IMR-90 (cell line): ENCODE measurements around the gene ZMYND10. TPM values are rescaled to one million over a fixed set of nuclear protein-coding genes. Genes with fewer than 3 reads are reported as not detected.

Source experiments
- ATAC-seq: fragments of 200-7000 bp; cut with Tn5 transposase; 2 replicates; pipeline ENCODE4 v1.9.1; 2020; ENCODE audit warnings: low read depth, mild to moderate bottlenecking, moderate library complexity
- BruUV-seq: library from RNA; stranded (reverse); fragments of 400-500 nt; replicated peaks from 2 replicates; lab custom pipeline; 2021; lab: Mats Ljungman, UMichigan
- CTCF ChIA-PET: fragments of 300-600 bp; formaldehyde crosslinking; extraction: SDS; loops from one replicate; lab custom pipeline; 2021; ENCODE audit warnings: antibody characterized with exemption; lab: Yijun Ruan, JAX
- POLR2A ChIA-PET: fragments of 300-600 bp; sonication (Branson Sonifier 250); formaldehyde crosslinking; loops from one replicate; lab custom pipeline; 2022; ENCODE audit warnings: antibody characterized with exemption; ENCODE audit not compliant: unreplicated experiment; lab: Charles Lee
- DNase-seq: peaks from one replicate; pipeline ENCODE4 v3.0.0; 2013
- H2AFZ ChIP-seq: replicated peaks from 2 replicates; pipeline ENCODE3; 2013; ENCODE audit warnings: low read length, mild to moderate bottlenecking; ENCODE audit not compliant: poor library complexity
- H2AK5ac ChIP-seq: 2 replicates; pipeline ENCODE4 v1.6.1; 2013; ENCODE audit warnings: low read depth, low read length, inconsistent platforms
- H2AK9ac ChIP-seq: replicated peaks from 2 replicates; pipeline ENCODE3; 2013; ENCODE audit warnings: mild to moderate bottlenecking, low read depth, low read length, moderate library complexity; ENCODE audit not compliant: poor library complexity
- H2BK120ac ChIP-seq: 2 replicates; pipeline ENCODE4 v1.6.1; 2013; ENCODE audit warnings: low read depth, low read length, inconsistent platforms
- H2BK15ac ChIP-seq: 3 replicates; pipeline ENCODE4 v1.6.1; 2013; ENCODE audit warnings: low read depth, low read length, inconsistent platforms
- H2BK20ac ChIP-seq: 2 replicates; pipeline ENCODE4 v1.6.1; 2013; ENCODE audit warnings: low read depth, mild to moderate bottlenecking, inconsistent platforms, low read length, moderate library complexity
- H2BK5ac ChIP-seq: 2 replicates; pipeline ENCODE4 v1.6.1; 2013; ENCODE audit warnings: mild to moderate bottlenecking, low read depth, low read length, inconsistent platforms; ENCODE audit not compliant: poor library complexity, severe bottlenecking
- H3K14ac ChIP-seq: replicated peaks from 2 replicates; pipeline ENCODE4 v1.6.1; 2013; ENCODE audit warnings: low read depth, low read length, inconsistent platforms
- H3K18ac ChIP-seq: 2 replicates; pipeline ENCODE4 v1.6.1; 2013; ENCODE audit warnings: low read depth, low read length, control low read depth
- H3K23ac ChIP-seq: 2 replicates; pipeline ENCODE4 v1.6.1; 2013; ENCODE audit warnings: low read depth, low read length, inconsistent platforms
- H3K27ac ChIP-seq: 2 replicates; pipeline ENCODE4 v1.5.1; 2013; ENCODE audit warnings: mild to moderate bottlenecking, control low read depth, low read length; ENCODE audit not compliant: insufficient read depth
- H3K27me3 ChIP-seq: 2 replicates; pipeline ENCODE4 v1.6.1; 2013; ENCODE audit warnings: low read length; ENCODE audit not compliant: control insufficient read depth, insufficient read depth
- H3K36me3 ChIP-seq: 2 replicates; pipeline ENCODE4 v1.6.1; 2013; ENCODE audit warnings: low read length, mixed read lengths; ENCODE audit not compliant: control insufficient read depth, insufficient read depth
- H3K4ac ChIP-seq: 2 replicates; pipeline ENCODE4 v1.6.1; 2013; ENCODE audit warnings: low read depth, low read length, inconsistent platforms
- H3K4me1 ChIP-seq: 2 replicates; pipeline ENCODE4 v1.6.1; 2013; ENCODE audit warnings: low read length, mixed read lengths; ENCODE audit not compliant: control insufficient read depth, insufficient read depth
- H3K4me2 ChIP-seq: 2 replicates; pipeline ENCODE4 v1.6.1; 2013; ENCODE audit warnings: low read depth, mild to moderate bottlenecking, control low read depth, low read length, moderate library complexity
- H3K4me3 ChIP-seq: 2 replicates; pipeline ENCODE4 v1.5.1; 2013; ENCODE audit warnings: low read depth, mild to moderate bottlenecking, control low read depth, low read length, moderate library complexity; ENCODE audit not compliant: insufficient read depth
- H3K56ac ChIP-seq: 2 replicates; pipeline ENCODE4 v1.6.1; 2013; ENCODE audit warnings: low read length, inconsistent platforms; ENCODE audit not compliant: insufficient read depth; ENCODE audit errors: extremely low read depth
- H3K79me1 ChIP-seq, 2 experiments: 2 replicates each; pipeline ENCODE4 v1.6.1; 2013; ENCODE audit warnings: low read length in 2 of 2, inconsistent platforms in 1 of 2, low read depth in 1 of 2
- H3K9ac ChIP-seq: 2 replicates; pipeline ENCODE4 v1.6.1; 2013; ENCODE audit warnings: low read depth, low read length, control low read depth
- H3K9me1 ChIP-seq: 2 replicates; pipeline ENCODE4 v1.6.1; 2013; ENCODE audit warnings: low read length, inconsistent platforms; ENCODE audit not compliant: insufficient read depth
- H3K9me3 ChIP-seq: 2 replicates; pipeline ENCODE4 v1.6.1; 2013; ENCODE audit warnings: low read length; ENCODE audit not compliant: control insufficient read depth, insufficient read depth
- H4K20me1 ChIP-seq: 2 replicates; pipeline ENCODE4 v1.6.1; 2013; ENCODE audit warnings: low read length, inconsistent platforms; ENCODE audit not compliant: insufficient read depth
- H4K5ac ChIP-seq: 2 replicates; pipeline ENCODE4 v1.6.1; 2013; ENCODE audit warnings: mild to moderate bottlenecking, low read depth, low read length, control low read depth
- H4K8ac ChIP-seq, 2 experiments: 2 replicates each; pipeline ENCODE4 v1.6.1; 2013; ENCODE audit warnings: low read depth in 2 of 2, low read length in 2 of 2, control low read depth in 1 of 2, inconsistent platforms in 1 of 2
- H4K91ac ChIP-seq: 2 replicates; pipeline ENCODE4 v1.6.1; 2013; ENCODE audit warnings: low read depth, low read length, inconsistent platforms; ENCODE audit not compliant: insufficient read depth
- BHLHE40 ChIP-seq: fragments of 150-350 bp; IDR thresholded peaks from 2 replicates; pipeline ENCODE4 v1.6.1; 2016; ENCODE audit warnings: mild to moderate bottlenecking, low read depth, low read length
- CEBPB ChIP-seq: IDR thresholded peaks from 2 replicates; pipeline ENCODE4 v1.6.1; 2012; ENCODE audit warnings: low read depth, low read length, improper control_type of control experiment
- CHD1 ChIP-seq: IDR thresholded peaks from 2 replicates; pipeline ENCODE4 v1.6.1; 2012; ENCODE audit warnings: low read depth, low read length, improper control_type of control experiment
- CTCF ChIP-seq: conservative IDR thresholded peaks from 2 replicates; pipeline ENCODE4 v1.5.1; 2012; ENCODE audit warnings: mild to moderate bottlenecking, low read depth, low read length, improper control_type of control experiment
- ELK1 ChIP-seq: fragments of 150-350 bp; IDR thresholded peaks from 2 replicates; pipeline ENCODE4 v1.6.1; 2016; ENCODE audit warnings: low read depth, mild to moderate bottlenecking, low read length, moderate library complexity, borderline replicate concordance
- FOS ChIP-seq: fragments of 150-350 bp; IDR thresholded peaks from 2 replicates; pipeline ENCODE4 v1.6.1; 2016; ENCODE audit warnings: low read depth, low read length
- MAFK ChIP-seq: IDR thresholded peaks from 2 replicates; pipeline ENCODE4 v1.6.1; 2012; ENCODE audit warnings: low read depth, low read length, improper control_type of control experiment
- MAZ ChIP-seq: IDR thresholded peaks from 2 replicates; pipeline ENCODE4 v1.6.1; 2012; ENCODE audit warnings: low read depth, mild to moderate bottlenecking, low read length, improper control_type of control experiment, moderate library complexity, borderline replicate concordance
- MXI1 ChIP-seq: IDR thresholded peaks from 2 replicates; pipeline ENCODE4 v1.6.1; 2012; ENCODE audit warnings: low read depth, mild to moderate bottlenecking, low read length, moderate library complexity, borderline replicate concordance
- NFE2L2 ChIP-seq: fragments of 150-350 bp; IDR thresholded peaks from 2 replicates; pipeline ENCODE4 v1.6.1; 2016; ENCODE audit warnings: low read depth, mild to moderate bottlenecking, low read length
- POLR2A ChIP-seq: IDR thresholded peaks from 2 replicates; pipeline ENCODE4 v1.6.1; 2012; ENCODE audit warnings: mild to moderate bottlenecking, low read depth, low read length
- RAD21 ChIP-seq: IDR thresholded peaks from 2 replicates; pipeline ENCODE4 v1.6.1; 2012; ENCODE audit warnings: low read length, improper control_type of control experiment
- RCOR1 ChIP-seq: IDR thresholded peaks from 2 replicates; pipeline ENCODE4 v1.6.1; 2012; ENCODE audit warnings: mild to moderate bottlenecking, low read length, improper control_type of control experiment; ENCODE audit not compliant: insufficient replicate concordance
- RFX5 ChIP-seq: IDR thresholded peaks from 2 replicates; pipeline ENCODE4 v1.8.0; 2012; ENCODE audit warnings: low read depth, mild to moderate bottlenecking, low read length, moderate library complexity
- SMC3 ChIP-seq: fragments of 150-350 bp; IDR thresholded peaks from 2 replicates; pipeline ENCODE4 v1.6.1; 2016; ENCODE audit warnings: low read depth, mild to moderate bottlenecking, antibody characterized with exemption, low read length, moderate library complexity
- USF2 ChIP-seq: fragments of 150-350 bp; IDR thresholded peaks from 2 replicates; pipeline ENCODE4 v1.6.1; 2017; ENCODE audit warnings: mild to moderate bottlenecking, antibody characterized with exemption, low read length, low read depth
- WGBS, 2 experiments: methylation state at CpG; one replicate each; pipeline versions ENCODE4 v1.1.5 to v1.1.7; 2013; ENCODE audit warnings: missing lambda C conversion rate in 2 of 2; ENCODE audit not compliant: insufficient read length in 1 of 2; ENCODE audit errors: extremely low coverage in 2 of 2; 5-methylcytosine and 5-hydroxymethylcytosine counted together
- dilution Hi-C: fragments of 300-500 bp; cut with HindIII; formaldehyde crosslinking; loops from one replicate; pipeline ENCODE4 v1.14.3; 2018; ENCODE audit warnings: low sequenced_read_pairs; ENCODE audit not compliant: unreplicated experiment
- in situ Hi-C: fragments of 300-500 bp; cut with MboI; formaldehyde crosslinking; loops from 3 replicates; pipeline ENCODE4 v1.14.3; 2019; ENCODE audit warnings: low sequenced_read_pairs, inconsistent platforms, mixed read lengths
- intact Hi-C: fragments of 100-400 bp; cut with micrococcal nuclease; formaldehyde crosslinking; loops from 2 replicates; pipeline ENCODE4 v1.10.0; 2022
- polyA plus RNA-seq, 3 experiments: library from polyadenylated mRNA; depleted of rRNA; stranded (reverse); fragments of >200 nt; gene quantifications; 2 replicates each; pipeline ENCODE4 v1.2.3, GENCODE V29; 2012; ENCODE audit warnings: low replicate concordance in 1 of 3
- total RNA-seq: library from RNA; depleted of rRNA; stranded (reverse); fragments of >200 nt; gene quantifications from 2 replicates; pipeline ENCODE4 v1.2.3, GENCODE V29; 2012

Gene ZMYND10
- total and polyA plus RNA-seq, 2 of the 4 experiments (the other 2 are of a cell fraction), result 1.1 to 1.4 TPM

- H4K8ac ChIP-seq, result no peak overlapping the region
- no peak overlapping the region for H2AFZ ChIP-seq
- DNase-seq, result no peak
- peaks cover 29% of the 10 kb centered on the region for H3K4me1 ChIP-seq
- H3K18ac ChIP-seq, result no peak overlapping the region
- peaks cover 53% of the 10 kb centered on the region for H4K20me1 ChIP-seq
- no peak overlapping the region for H3K9ac ChIP-seq
- peak overlapping the region; percentile 3; the same call in 1 of the 2 replicates for H3K23ac ChIP-seq
- TF ChIP-seq MXI1, result no peak
- TF ChIP-seq BHLHE40, result no peak
- TF ChIP-seq RFX5, result no peak
- no peak for TF ChIP-seq NFE2L2
- no peak for TF ChIP-seq SMC3
- TF ChIP-seq ELK1, result no peak
- TF ChIP-seq FOS, result no peak
- no peak for TF ChIP-seq RAD21
- TF ChIP-seq CTCF, result no peak
- TF ChIP-seq MAZ, result no peak
- no peak for TF ChIP-seq CHD1
- TF ChIP-seq RCOR1, result no peak
- TF ChIP-seq CEBPB, result no peak
- TF ChIP-seq POLR2A, result no peak
- no peak for TF ChIP-seq MAFK
- no peak for TF ChIP-seq USF2
- no peak overlapping the region for H3K56ac ChIP-seq
- peaks cover 4 to 66% of the 10 kb centered on the region in 2 experiments for H3K79me1 ChIP-seq
- H3K9me3 ChIP-seq, result no peaks in the 10 kb centered on the region
- 88% methylated on average over 1 of the region's 5 CpGs; no CpG with 5 or more reads in 1 of the 2 experiments for WGBS, 2 experiments
- dilution Hi-C loops (no loop called here), in situ Hi-C loops (no loop called here), intact Hi-C loops (no loop called here)
- H2AK9ac ChIP-seq, result peak overlapping the region; percentile 8
- 0 out of 2 replicates have a peak overlapping the region, but pooled peaks have one; percentile 19 for H3K14ac ChIP-seq
- CTCF ChIA-PET, result interaction anchor here (0.5 kb wide), 1 partner anchor 186 kb away, joined by 3 read pairs; no protein-coding TSS in a partner anchor
- no peak overlapping the region for H2BK120ac ChIP-seq
- H4K91ac ChIP-seq, result no peak overlapping the region
- H3K27me3 ChIP-seq, result no peaks in the 10 kb centered on the region
- no TSS peak for BruUV-seq
- H4K5ac ChIP-seq, result no peak overlapping the region
- no peak overlapping the region for H2BK5ac ChIP-seq
- H3K27ac ChIP-seq, result no peak overlapping the region
- H3K36me3 ChIP-seq, result peaks cover 44% of the 10 kb centered on the region
- peaks cover 17% of the 10 kb centered on the region for H3K9me1 ChIP-seq
- no peak overlapping the region for H2AK5ac ChIP-seq
- no peak overlapping the region for H2BK15ac ChIP-seq
- POLR2A ChIA-PET, result interaction anchor here (1.0 kb wide), 1 partner anchor 212 kb away, joined by 3 read pairs; the partner anchor contains the start of gene HEMK1
- no peak overlapping the region; the same call in 1 of the 2 replicates for H3K4me3 ChIP-seq
- H3K4me2 ChIP-seq, result peak overlapping the region; percentile 94
- no peak overlapping the region for H2BK20ac ChIP-seq
- H3K4ac ChIP-seq, result no peak overlapping the region
- ATAC-seq, result no peak
Observed at GRCh38 chr3:50356553-50356952, 11.0 kb upstream of the ZMYND10 start.
